Midbrain (tissue), 1 donor: Measurements from ENCODE around the gene OR10J4.
"Not testable (repeated sequence)": the region's sequence is repeated elsewhere in the genome, so short reads cannot be mapped to it uniquely, and the experiment has no call there.

ENCODE experiments used
- DNase-seq: peaks from one replicate; lab custom pipeline; 2025; lab: John Stamatoyannopoulos, UW

OR10J4 gene

DNA sequence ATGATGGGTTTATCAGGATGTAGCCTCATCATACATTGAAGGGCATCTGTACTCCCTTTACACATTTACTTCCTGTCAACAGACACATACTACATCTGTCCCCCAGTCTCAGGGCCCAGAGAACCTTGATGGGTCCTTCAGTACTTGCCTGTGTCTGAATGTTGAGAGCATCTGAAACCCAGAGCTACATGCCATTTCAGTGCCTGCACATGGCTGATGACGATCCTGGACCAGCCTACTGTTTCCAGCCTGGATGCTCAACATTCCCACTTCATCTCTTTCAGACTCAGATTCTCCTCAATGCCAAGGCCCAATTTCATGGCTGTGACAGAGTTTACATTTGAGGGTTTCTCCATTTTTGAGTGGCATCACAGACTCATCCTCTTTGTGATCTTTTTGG, at the start of gene OR10J4:
Gene OR10J4 (plus strand): TSS at position 301 of the 400 bp plus-strand sequence.
- DNase-seq, result no peak

DNA sequence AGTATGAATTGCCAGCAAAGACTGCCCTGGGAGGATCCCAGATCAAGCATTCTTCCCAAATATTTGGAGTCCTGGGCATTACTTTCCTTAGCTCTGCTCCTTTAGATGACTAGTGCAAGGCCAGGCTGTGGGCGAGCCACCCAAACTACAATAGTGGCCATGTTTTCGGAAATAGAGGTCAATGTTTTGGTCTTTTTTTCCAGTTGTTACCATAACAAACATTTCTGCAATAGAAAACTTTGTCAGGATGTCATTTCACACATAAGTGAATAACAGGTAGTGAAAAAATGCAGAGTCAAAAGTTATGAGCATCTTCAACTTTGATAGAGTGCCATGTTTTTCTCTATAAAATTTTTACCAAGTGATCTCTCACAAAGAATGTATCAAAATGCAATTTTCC, 25.2 kb upstream of the OR10J4 start:
- DNase-seq, result no peak

DNA sequence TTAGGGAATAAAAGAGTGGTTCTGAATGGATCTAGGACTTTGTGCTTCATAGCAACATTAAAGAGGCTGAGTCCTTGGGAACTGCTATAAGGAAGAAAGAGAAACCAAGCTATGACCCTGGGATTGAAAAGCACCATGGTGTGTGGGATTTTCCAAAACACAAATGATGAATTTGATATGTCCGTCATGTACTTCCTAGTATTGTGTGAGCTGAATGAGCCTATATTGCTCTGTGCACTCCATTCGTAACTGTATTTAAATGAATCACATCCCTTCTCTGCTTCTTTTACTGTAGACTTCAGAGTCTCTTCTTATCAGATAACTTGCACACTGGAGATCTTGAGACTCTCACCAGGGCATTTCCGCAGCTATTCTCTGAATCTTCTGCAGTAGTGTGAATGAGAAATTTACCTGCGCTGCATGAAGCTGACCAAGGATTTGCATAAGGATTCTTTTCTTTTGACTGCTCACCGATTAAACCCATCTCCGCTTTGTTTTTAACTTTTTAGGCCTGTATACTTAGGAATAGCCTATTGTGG, 23.1 kb upstream of the OR10J4 start:
- DNase-seq, result no peak

DNA sequence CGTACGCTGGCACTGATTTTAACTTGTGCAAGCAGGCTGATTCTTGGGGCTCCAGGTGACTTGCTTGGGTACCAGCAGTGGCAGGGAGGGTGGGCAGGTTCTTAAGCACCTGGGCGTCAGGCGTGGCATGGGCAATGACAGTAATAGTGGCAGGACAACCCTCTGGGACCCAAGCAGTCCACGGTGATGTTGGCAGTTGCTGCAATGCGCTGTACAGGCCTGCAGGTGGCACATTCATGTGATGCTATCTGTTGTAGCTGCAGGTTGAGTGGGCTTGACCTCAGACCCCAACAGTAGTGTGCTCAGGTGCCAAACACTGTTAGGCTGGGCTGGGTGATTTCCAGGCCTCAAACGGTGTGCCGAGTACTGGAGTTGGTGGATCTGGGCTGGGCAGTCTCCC, 10.2 kb upstream of the OR10J4 start:
- DNase-seq, result no peak

DNA sequence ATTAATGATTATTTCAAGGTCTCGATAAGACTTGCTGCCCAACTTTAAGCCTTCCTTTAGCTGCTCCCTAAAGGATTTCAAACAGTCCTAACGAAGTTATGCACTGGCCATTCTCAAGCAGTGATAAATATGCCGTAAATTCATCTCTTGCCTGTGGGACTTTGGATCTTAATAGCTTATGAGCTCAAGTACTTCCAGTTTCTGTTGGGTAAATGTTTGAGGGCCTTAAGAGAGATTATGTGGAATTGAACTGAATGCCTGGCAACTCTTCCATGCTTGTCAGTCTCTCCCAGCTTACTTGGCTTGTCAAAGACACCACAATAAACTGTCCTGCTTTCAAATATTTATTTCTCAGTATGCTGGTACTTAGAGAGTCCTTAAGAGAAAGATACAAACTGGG, 3.5 kb upstream of the OR10J4 start:
- DNase-seq, result no peak

DNA sequence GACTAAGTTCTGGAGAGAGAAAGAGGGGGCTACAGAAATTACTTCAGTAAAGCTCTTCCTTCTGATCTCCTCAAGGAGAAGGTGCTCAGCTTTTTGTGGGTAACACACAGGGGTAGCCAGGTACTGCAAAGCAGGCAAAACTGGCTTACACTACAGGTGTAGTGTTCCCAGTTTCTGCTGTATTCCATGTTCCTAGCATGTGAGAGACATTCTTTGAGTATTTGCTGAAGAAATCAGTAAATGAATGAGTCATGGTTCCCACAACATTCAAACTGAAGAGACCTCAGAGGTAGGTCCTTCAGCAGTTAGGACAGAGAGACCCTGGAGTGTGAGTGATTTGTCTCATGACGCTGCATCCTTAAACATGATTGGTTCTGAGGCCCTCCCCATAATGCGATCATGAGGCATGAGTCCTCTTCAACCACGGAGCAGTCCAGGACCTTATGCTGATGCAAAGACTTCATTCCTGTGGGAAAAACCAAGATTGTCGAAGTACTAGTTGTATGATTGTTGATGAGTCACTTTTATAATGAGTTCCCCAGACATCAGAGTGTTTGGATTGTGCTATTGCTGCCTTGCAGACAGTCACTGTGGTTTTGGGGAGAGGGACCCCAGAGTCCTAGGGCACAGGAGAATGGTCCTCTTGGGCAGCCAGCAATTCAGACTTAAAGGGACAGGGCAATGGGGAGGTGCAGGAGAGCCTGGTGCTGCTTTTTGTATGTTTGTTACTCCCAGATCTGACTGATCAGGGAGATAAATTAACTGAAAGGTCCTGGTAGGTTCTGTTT, 2.7 kb upstream of the OR10J4 start:
- DNase-seq, result no peak

DNA sequence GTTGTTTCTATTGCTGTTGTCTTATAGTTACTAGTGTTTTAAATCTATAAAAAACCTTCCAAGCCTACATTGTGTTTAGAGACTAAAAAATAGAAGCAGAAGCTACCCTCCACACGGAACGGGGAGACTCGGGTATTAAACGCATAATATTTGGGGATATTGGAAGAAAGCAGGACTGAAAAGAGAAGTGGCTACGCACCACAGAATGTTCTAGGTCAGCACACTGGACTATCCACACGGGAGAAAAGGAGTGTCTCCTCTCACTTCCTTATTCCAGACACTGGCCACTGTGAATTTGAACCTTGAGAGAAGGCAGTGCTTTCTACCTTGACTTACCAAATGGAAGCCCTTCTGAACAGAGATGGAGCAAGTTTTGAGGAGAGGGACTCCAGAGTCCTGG, 1.0 kb upstream of the OR10J4 start:
- peak; percentile 9 for DNase-seq

DNA sequence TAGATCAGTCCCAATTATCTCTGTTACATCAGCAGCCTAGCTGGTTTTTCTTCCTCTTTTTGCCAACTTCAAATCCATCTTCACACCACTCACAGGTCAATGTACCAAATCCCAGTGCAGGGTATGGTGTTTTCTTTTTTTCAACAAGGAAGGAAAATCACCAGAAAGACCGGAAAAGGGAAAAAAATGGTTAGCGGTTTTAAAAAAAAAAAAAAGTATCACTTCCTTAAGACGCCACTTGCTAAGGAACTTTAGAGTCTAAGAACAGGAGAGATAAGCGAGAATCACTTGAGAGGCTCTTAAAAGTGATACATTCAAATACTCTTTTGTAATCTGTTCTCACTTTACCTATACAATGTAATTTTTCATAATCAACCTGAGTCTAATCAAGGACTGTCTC, 4.5 kb downstream of the OR10J4 start:
- peak; percentile 16 for DNase-seq

DNA sequence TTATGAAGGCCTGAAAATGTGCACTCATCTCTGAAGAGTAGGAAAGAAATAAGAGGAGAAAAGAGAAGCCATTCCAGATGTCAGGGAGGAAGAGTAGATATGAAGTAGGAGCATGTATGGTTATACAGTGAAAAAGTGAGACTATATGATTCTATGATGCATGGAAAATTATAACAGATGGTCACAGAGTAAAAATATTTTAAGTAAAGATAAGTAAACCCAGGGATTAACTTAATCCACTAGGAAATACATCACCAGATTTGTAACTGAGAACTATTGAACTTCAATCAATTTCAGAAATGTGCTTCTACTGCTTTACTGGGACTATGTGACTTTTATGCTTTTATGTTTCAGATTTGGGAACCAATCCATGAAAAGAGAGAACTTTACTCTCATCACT, 7.4 kb downstream of the OR10J4 start, which contains the start of gene OR10J1:
Gene OR10J1 (plus strand): TSS at position 301 of the 400 bp plus-strand sequence. CDS start 70 bp downstream, at position 371.
- no peak for DNase-seq

DNA sequence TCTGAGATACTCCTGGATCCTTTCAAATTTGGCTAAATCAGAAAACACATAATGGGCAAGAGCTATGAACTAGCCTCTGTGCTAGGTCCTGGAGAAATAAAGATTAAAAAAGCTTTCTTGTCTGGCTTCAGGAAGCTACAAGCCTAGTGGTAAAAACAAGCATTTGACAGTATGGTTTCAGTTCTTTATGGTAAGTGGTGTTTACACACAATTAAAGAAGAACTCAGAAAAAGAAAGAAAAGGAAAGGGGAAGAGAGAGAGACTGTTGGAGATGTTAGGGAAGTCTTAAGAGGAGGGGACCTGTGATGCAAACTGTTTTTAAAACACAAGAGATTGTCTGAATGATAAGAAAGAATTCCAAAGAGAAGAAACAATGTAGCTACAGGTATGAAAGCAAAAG, 9.4 kb downstream of the OR10J4 start:
- DNase-seq, result no peak

DNA sequence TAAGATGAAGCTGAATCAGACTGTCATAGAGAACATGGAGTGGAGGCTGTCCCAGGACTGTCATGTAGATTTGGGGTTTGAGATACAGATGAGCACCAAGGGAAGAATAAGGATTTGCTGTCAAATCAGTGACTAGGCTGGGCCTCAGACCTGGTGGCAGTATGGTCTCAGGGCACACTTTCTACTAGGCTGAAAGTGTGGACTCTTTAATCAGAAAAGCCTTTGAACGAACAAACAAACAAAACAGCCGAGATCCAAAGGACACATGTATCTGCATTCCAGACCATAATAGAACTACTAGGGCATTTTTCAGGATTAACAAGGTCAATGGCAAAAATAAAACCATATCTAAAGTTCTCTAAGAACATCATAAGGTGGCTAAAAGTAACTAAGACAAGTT, 10.4 kb downstream of the OR10J4 start:
- DNase-seq, result no peak

DNA sequence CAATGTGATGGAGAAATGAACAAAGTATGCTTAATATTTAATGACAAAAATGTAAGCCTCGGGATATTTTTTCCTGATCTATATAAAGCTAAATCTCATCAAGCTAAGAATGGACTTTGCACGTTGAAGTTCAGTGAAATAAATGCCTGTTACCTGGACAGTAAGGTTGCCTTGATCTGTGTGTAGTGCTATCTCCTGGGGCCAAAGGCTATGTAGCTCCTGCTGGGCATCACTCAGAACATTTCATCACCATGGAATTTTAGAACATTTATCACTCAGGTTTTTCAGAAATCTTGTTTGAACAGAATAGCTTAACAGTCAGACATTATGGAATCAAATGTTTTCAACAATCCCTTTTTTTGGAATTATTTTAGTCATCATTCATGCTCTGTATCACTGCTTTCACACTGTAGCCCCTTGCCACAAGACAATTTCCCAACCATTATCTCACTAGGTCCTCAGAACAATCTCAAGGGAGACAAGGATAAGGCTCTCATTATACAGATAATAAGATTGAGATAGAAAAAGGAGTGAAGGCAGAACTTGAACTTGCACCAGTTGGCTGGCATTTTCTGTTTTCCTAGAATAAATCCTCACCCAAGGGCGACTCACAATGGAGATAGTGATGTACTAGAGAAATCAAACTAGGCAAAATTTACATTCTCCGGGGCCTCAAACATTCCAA, 11.2 kb downstream of the OR10J4 start:
- no peak for DNase-seq

DNA sequence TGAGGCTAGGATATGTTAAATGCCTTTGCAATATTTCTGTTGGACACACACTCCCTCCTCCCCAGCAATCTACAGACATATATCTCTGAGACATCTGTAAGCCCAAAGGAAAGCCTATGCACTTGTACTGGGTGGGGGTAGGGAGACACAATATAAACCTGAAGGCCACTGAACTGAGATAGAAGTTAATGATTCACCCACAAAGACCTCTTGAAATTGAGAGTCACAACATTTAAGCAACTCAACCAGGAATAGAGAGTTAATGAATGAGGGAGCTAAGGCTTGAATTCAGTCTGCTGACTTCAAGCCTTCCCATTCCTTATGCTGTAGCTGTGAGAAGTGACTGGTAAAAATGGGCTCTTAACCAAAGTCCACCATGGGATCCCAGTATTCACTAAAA, 12.5 kb downstream of the OR10J4 start:
- DNase-seq, result no peak

DNA sequence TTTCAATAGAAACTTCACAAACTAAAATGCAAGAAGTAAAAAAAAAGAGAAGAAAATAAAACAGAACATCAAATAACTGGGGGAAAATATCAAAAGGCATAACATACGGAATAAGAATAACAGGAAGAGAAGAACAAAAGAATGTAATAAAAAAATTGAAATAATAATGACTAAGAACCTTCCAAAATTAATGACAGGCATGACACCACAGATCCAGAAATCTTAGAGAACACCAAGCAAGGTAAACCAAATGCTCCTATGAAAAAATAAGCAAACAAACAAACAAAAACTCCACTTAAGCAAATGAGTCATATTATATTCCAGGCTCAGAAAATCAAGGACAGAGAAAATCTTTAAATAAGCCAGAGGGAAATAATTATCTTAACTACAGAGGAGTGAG, 16.2 kb downstream of the OR10J4 start:
- DNase-seq, result no peak

DNA sequence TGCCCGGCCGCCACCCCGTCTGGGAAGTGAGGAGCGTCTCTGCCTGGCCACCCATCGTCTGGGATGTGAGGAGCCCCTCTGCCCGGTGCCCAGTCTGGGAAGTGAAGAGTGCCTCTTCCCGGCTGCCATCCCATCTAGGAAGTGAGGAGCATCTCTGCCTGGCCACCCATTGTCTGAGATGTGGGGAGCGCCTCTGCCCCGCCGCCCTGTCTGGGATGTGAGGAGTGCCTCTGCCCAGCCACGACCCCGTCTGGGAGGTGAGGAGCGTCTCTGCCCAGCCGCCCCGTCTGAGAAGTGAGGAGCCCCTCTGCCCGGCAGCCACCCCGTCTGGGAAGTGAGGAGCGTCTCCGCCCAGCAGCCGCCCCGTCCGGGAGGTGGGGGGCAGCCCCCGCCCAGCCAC, 17.6 kb downstream of the OR10J4 start:
- not testable (repeated sequence) for DNase-seq

DNA sequence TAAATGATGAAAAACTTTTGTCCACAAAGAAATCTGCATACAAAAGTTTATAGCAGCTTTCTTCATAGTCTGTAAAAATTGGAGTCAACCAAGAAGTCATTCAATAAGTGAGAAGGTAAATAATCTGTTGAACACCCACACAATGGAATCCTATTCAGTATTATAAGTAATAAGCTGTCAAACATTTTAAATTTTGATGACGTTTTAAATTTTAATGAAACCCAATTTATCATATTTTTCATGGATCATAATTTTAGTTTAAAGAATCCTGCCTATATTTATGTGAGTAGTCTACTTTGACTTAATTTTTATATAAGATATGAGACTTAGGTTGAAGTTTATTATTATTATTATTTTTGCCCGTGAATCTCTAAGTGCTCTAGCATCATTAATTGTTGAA, 27.5 kb downstream of the OR10J4 start:
- DNase-seq, result no peak

DNA sequence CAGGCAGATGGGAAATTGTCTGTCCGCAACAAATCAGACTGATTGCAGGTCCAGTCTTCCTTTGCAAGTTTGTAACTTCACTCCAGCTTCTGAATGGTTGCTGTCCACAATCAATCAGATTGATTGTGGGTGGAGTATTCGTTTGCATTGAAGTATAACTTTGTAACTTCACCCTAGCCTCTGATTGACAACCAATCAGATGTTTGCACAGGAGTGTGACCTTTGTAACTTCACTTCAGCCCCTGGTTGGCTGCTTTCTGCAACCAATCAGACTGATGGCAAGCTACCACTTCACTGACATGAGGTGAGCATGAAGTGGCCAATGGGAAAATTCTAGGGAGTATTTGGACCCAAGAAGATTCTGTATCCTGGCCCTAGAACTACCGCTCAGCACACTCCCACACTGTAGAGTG, 33.2 kb downstream of the OR10J4 start:
- DNase-seq, result no peak

DNA sequence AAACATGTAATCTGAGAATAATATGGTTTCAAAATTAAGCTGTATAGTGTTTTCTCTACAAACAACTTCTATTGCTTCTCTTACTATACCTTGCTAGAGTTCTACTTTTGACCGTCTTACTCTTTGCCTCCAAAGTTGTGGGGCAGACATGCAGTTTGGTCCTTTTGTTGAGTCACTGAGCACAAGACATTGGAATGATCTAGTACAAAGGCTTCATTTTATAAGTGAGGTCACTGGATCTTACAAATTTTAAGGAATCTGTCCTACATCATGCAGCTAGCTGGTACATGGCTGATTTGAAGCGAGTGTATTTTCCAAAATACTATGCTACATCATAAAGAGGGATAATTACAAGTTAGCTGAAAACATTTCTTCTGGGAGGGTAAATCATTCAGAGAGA, 36.3 kb downstream of the OR10J4 start:
- DNase-seq, result no peak

DNA sequence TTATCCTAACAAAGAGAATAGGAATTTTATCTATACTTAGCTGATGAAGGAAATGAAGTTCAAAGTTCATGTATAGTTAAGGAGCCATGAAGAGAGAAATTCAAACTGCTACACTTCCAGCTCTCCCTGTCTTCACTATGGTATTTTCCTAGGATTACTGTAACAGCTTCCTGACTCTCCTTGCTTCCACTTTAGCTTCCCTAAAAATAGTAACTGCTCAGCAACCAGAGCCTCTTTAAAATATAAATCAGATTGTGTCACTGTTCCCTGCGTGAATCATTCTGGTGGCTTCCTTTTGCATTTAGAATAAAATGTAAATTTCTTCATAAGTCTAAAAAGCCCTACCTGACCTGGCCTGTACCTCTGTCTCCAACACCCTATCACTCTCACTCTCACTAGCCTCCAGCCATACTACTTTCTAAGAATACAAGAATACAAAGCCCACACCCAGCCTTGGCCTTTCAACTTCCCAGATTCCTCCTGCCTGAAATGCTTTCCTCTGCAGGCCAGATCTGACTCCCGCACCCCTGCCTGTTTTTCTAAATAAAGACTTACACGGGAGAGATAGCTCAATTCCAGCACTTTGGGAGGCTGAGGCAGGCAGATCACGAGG, 38.0 kb downstream of the OR10J4 start:
- DNase-seq, result no peak

DNA sequence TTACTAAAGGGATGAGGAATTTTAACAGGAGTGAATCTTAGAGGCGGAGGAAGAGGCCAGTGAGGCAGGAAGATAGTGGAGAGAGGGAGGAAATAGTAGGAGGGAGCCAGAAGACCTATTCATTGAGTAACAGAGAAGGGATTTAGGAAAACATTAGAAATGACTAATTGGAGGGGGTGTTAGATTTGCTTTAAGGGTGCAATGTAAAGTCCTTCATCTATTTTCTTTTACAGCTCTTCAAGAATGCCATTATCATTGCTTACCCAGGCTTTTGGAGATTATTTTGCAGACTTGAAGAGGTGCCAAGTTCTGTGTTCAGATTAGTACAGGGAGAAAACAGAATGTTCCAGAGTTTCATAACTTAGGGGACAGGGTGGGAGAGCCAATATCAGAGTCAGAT, 41.3 kb downstream of the OR10J4 start:
- no peak for DNase-seq

DNA sequence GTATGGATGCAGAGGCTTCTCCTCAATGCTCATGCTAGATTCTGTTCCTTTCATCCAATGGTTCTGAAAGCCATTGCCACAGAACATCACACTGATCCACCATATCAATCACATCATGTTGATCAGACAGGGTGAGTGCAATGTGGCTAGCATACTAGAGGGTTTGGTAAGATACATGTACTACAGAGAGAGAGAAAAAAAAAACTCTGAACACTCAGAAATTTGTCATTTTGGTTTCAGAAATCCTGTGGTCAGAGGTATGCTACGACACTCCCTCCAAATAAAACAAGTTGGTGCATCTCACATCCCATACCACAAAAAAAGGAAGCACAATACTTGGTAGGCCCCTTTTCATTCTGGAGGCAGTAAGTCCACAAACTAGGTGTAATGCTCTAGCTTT, 42.9 kb downstream of the OR10J4 start:
- no peak for DNase-seq
